Ectodermal cell (in vitro differentiated cells): ENCODE measurements around the gene IQGAP3.
"Not testable (repeated sequence)": the region's sequence is repeated elsewhere in the genome, so short reads cannot be mapped to it uniquely, and the experiment has no call there.

ENCODE experiments used
- H3K27ac ChIP-seq: 2 replicates; pipeline ENCODE4 v1.7.0; 2013; ENCODE audit warnings: mild to moderate bottlenecking, low read depth, low read length; ENCODE audit not compliant: insufficient read depth, poor library complexity, severe bottlenecking
- H3K27me3 ChIP-seq: 2 replicates; pipeline ENCODE4 v1.7.0; 2013; ENCODE audit warnings: mild to moderate bottlenecking, low read length; ENCODE audit not compliant: insufficient read depth, control insufficient read depth, poor library complexity, severe bottlenecking
- H3K36me3 ChIP-seq: one replicate; pipeline ENCODE4 v1.7.0; 2013; ENCODE audit warnings: low read length; ENCODE audit not compliant: control insufficient read depth, insufficient read depth
- H3K4me1 ChIP-seq: one replicate; pipeline ENCODE4 v1.7.0; 2013; ENCODE audit warnings: low read length; ENCODE audit not compliant: control insufficient read depth, insufficient read depth
- H3K4me3 ChIP-seq: 2 replicates; pipeline ENCODE4 v1.7.0; 2013; ENCODE audit warnings: low read depth, low read length, control low read depth; ENCODE audit not compliant: insufficient read depth
- H3K9me3 ChIP-seq: 2 replicates; pipeline ENCODE4 v1.7.0; 2013; ENCODE audit warnings: mild to moderate bottlenecking, low read length, moderate library complexity; ENCODE audit not compliant: control insufficient read depth
- WGBS, 2 experiments: methylation state at CpG; one replicate each; pipeline ENCODE4 v1.1.7; 2013; ENCODE audit warnings: missing lambda C conversion rate in 2 of 2; 5-methylcytosine and 5-hydroxymethylcytosine counted together

The IQGAP3 gene

GRCh38 chr1:156593661-156593989, 21.3 kb upstream of the IQGAP3 start:
- Histone ChIP-seq H3K9me3 (no peaks in the 10 kb centered on the region), H3K36me3 (peaks cover 42% of the 10 kb centered on the region), H3K4me3 (no peak overlapping the region), H3K4me1 (peaks cover 4% of the 10 kb centered on the region), H3K27me3 (no peaks in the 10 kb centered on the region), H3K27ac (no peak overlapping the region)
- WGBS, 2 experiments, result 94% methylated on average over 8 of the region's 8 CpGs

GRCh38 chr1:156592910-156593660, 20.7 kb upstream of the IQGAP3 start:
- H3K4me1 ChIP-seq, result peaks cover 4% of the 10 kb centered on the region
- H3K36me3 ChIP-seq, result peaks cover 42% of the 10 kb centered on the region
- H3K27me3 ChIP-seq, result no peaks in the 10 kb centered on the region
- H3K27ac ChIP-seq, result no peak overlapping the region
- H3K9me3 ChIP-seq, result no peaks in the 10 kb centered on the region
- H3K4me3 ChIP-seq, result no peak overlapping the region
- 93 to 94% methylated on average over 8 of the region's 8 CpGs for WGBS, 2 experiments

GRCh38 chr1:156592158-156592909, 20.0 kb upstream of the IQGAP3 start:
- 60 to 62% methylated on average over 16 of the region's 16 CpGs for WGBS, 2 experiments
- Histone ChIP-seq H3K27ac (no peak overlapping the region), H3K36me3 (peaks cover 36% of the 10 kb centered on the region), H3K9me3 (no peaks in the 10 kb centered on the region), H3K27me3 (no peaks in the 10 kb centered on the region), H3K4me3 (peak overlapping the region; percentile 90), H3K4me1 (peaks cover 4% of the 10 kb centered on the region)

GRCh38 chr1:156591432-156592157, 19.2 kb upstream of the IQGAP3 start, which contains the start of gene NAXE:
NAXE (plus strand) TSS chr1:156591776; CDS start chr1:156591805, 29 bp downstream.
- no peaks in the 10 kb centered on the region for H3K27me3 ChIP-seq
- H3K27ac ChIP-seq, result peak within 1 kb of the TSS; percentile 18
- H3K4me1 ChIP-seq, result peaks cover 4% of the 10 kb centered on the region
- H3K9me3 ChIP-seq, result no peaks in the 10 kb centered on the region
- H3K4me3 ChIP-seq, result peak within 1 kb of the TSS; percentile 90
- peaks cover 29% of the 10 kb centered on the region for H3K36me3 ChIP-seq
- WGBS, 2 experiments, result 1% methylated on average over 60 of the region's 60 CpGs

- 44 to 51% methylated on average over 6 of the region's 6 CpGs for WGBS, 2 experiments
- no peaks in the 10 kb centered on the region for H3K27me3 ChIP-seq
- peak overlapping the region; percentile 18 for H3K27ac ChIP-seq
- peaks cover 4% of the 10 kb centered on the region for H3K4me1 ChIP-seq
- H3K36me3 ChIP-seq, result peaks cover 24% of the 10 kb centered on the region
- peak overlapping the region; percentile 90 for H3K4me3 ChIP-seq
- no peaks in the 10 kb centered on the region for H3K9me3 ChIP-seq
Measured at GRCh38 chr1:156591181-156591431, 18.7 kb upstream of the IQGAP3 start.

- Histone ChIP-seq H3K4me3 (no peak overlapping the region), H3K36me3 (peaks cover 19% of the 10 kb centered on the region), H3K4me1 (peaks cover 4% of the 10 kb centered on the region), H3K27me3 (no peaks in the 10 kb centered on the region), H3K27ac (no peak overlapping the region), H3K9me3 (no peaks in the 10 kb centered on the region)
- WGBS, 2 experiments, result 91% methylated on average over 6 to 10 of the region's 10 CpGs
Measured at GRCh38 chr1:156590326-156591180, 18.2 kb upstream of the IQGAP3 start.

GRCh38 chr1:156589546-156589945, 17.2 kb upstream of the IQGAP3 start:
- H3K27me3 ChIP-seq, result no peaks in the 10 kb centered on the region
- H3K27ac ChIP-seq, result no peak overlapping the region
- peaks cover 4% of the 10 kb centered on the region for H3K4me1 ChIP-seq
- H3K4me3 ChIP-seq, result no peak overlapping the region
- WGBS, 2 experiments, result 84 to 85% methylated on average over 3 to 4 of the region's 5 CpGs
- H3K9me3 ChIP-seq, result no peaks in the 10 kb centered on the region
- peaks cover 9% of the 10 kb centered on the region for H3K36me3 ChIP-seq

- WGBS, 2 experiments, result 91 to 96% methylated on average over 8 of the region's 8 CpGs
- not testable (repeated sequence) for H3K27me3 ChIP-seq, H3K4me1 ChIP-seq, H3K27ac ChIP-seq, H3K9me3 ChIP-seq, H3K4me3 ChIP-seq, H3K36me3 ChIP-seq
Measured at GRCh38 chr1:156587927-156588326, 15.6 kb upstream of the IQGAP3 start.

- WGBS, 2 experiments, result 91 to 94% methylated on average over 3 of the region's 3 CpGs
- Histone ChIP-seq H3K27me3 (no peaks in the 10 kb centered on the region), H3K4me3 (no peak overlapping the region), H3K4me1 (no peaks in the 10 kb centered on the region), H3K36me3 (no peaks in the 10 kb centered on the region), H3K27ac (no peak overlapping the region), H3K9me3 (no peaks in the 10 kb centered on the region)
Measured at GRCh38 chr1:156586892-156587477, 14.6 kb upstream of the IQGAP3 start.
